Activated CD8-positive, alpha-beta memory T cell treated with anti-CD3 and anti-CD28 coated beads for 4 hours (primary cell): ENCODE results near the gene PRSS21.

Experiments
- DNase-seq, 2 donors: peaks; one replicate each; pipeline ENCODE4 v3.0.0-alpha.2; 2020; ENCODE audit warnings: low read depth in 2 of 2

Gene PRSS21

GRCh38 chr16:2779978-2780898, 36.8 kb upstream of the PRSS21 start:
- no peak for DNase-seq

- no peak for DNase-seq
Observed at GRCh38 chr16:2782583-2783351, 34.3 kb upstream of the PRSS21 start.

- DNase-seq = no peak
Observed at GRCh38 chr16:2783581-2784357, 33.3 kb upstream of the PRSS21 start.

- DNase-seq = no peak
Observed at GRCh38 chr16:2784358-2785100, 32.5 kb upstream of the PRSS21 start.

GRCh38 chr16:2785101-2785991, 31.7 kb upstream of the PRSS21 start:
- DNase-seq = peak in 1 of 2 donors; percentile 15

- DNase-seq = no peak
Observed at GRCh38 chr16:2786061-2786825, 30.8 kb upstream of the PRSS21 start.

GRCh38 chr16:2786826-2787151, 30.2 kb upstream of the PRSS21 start:
- DNase-seq = no peak

GRCh38 chr16:2787406-2787805, 29.6 kb upstream of the PRSS21 start, which contains the start of gene PRSS33:
Gene PRSS33, minus strand, starts transcription at chr16:2787560. Its CDS starts 1,013 bp downstream, at chr16:2786547.
- no peak for DNase-seq

GRCh38 chr16:2787961-2788360, 29.1 kb upstream of the PRSS21 start:
- no peak for DNase-seq

GRCh38 chr16:2790631-2791030, 26.4 kb upstream of the PRSS21 start:
- DNase-seq = no peak

- no peak for DNase-seq
Observed at GRCh38 chr16:2791174-2791573, 25.9 kb upstream of the PRSS21 start.

- DNase-seq = no peak
Observed at GRCh38 chr16:2792940-2793339, 24.1 kb upstream of the PRSS21 start.

- no peak for DNase-seq
Observed at GRCh38 chr16:2795395-2796143, 21.5 kb upstream of the PRSS21 start.

GRCh38 chr16:2798723-2799204, 18.3 kb upstream of the PRSS21 start:
- DNase-seq = no peak

- no peak for DNase-seq
Observed at GRCh38 chr16:2799205-2799858, 17.7 kb upstream of the PRSS21 start.

GRCh38 chr16:2799859-2800226, 17.2 kb upstream of the PRSS21 start:
- DNase-seq = no peak

- DNase-seq = no peak
Observed at GRCh38 chr16:2803545-2804195, 13.4 kb upstream of the PRSS21 start.

- DNase-seq = no peak
Observed at GRCh38 chr16:2804728-2805127, 12.3 kb upstream of the PRSS21 start.
